Type B pancreatic cell (in vitro differentiated cells): ENCODE data around the gene COL20A1. TPM values are rescaled to one million over a fixed set of nuclear protein-coding genes. Genes with fewer than 3 reads are reported as not detected.

Experiments used
- DNase-seq: peaks from one replicate; pipeline ENCODE4 v3.0.0; 2021; ENCODE audit warnings: mixed read lengths; ENCODE audit not compliant: unreplicated experiment; ENCODE audit errors: extremely low spot score
- H3K27ac Mint-ChIP-seq: 2 replicates; pipeline ENCODE4 v1.8.0; 2021; ENCODE audit warnings: mild to moderate bottlenecking, mixed read lengths
- H3K27me3 Mint-ChIP-seq: 2 replicates; pipeline ENCODE4 v1.8.0; 2021; ENCODE audit warnings: mixed read lengths
- H3K36me3 Mint-ChIP-seq: 2 replicates; pipeline ENCODE4 v1.8.0; 2021; ENCODE audit warnings: mixed read lengths
- H3K4me1 Mint-ChIP-seq: one replicate; pipeline ENCODE4 v1.8.0; 2021; ENCODE audit warnings: mixed read lengths; ENCODE audit not compliant: unreplicated experiment
- H3K4me3 Mint-ChIP-seq: 2 replicates; pipeline ENCODE4 v1.8.0; 2021; ENCODE audit warnings: mild to moderate bottlenecking, mixed read lengths
- H3K9me3 Mint-ChIP-seq: 2 replicates; pipeline ENCODE4 v1.8.0; 2021; ENCODE audit warnings: mixed read lengths
- total RNA-seq: library from RNA; stranded (reverse); gene quantifications from 2 replicates; pipeline ENCODE4 v1.2.1, GENCODE V29; 2021; ENCODE audit warnings: low replicate concordance
- TF ChIP-seq, protein P1 (sequence below): fragments of 200-600 bp; sonication (generic); conservative IDR thresholded peaks from 2 replicates; pipeline ENCODE4 v1.5.0; 2021; ENCODE audit warnings: antibody characterized with exemption, mild to moderate bottlenecking

COL20A1 gene
- total RNA-seq, 1 donor from 2014 or later, result 0.36 TPM

DNA sequence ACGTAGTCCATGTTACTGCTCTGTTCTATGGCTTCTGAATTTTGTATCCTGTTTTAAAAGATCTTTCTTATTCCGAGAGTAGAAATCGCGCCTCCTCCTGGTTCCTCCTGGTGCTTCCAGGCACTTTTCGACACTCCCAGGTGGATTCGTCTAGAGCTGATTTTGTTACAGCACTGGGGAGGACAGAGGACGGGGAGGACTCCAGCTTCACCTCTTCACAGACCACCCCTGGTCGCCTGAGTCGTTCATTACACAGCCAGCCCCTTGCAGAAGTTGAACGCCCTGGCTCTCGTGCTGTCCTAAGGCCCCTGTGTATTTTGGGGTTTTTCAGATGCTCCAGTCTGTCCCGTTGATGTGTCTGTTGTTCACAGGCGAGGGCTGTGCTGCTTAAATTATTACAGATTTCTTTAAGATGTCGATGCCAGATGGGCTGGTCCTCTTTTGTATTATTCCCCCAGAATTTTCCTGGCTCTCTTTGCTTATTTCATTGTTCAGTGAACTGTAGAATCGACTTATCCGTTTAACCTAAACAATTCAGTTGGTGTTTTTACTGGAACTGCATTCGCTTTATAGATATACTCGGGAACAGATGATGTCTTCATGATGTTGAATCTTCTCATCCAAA, 30.5 kb downstream of the COL20A1 start:
- Mint-ChIP-seq H3K27ac (no peak overlapping the region), H3K9me3 (no peaks in the 10 kb centered on the region), H3K4me1 (peaks cover 9% of the 10 kb centered on the region), H3K4me3 (no peak overlapping the region), H3K27me3 (peaks cover 7% of the 10 kb centered on the region), H3K36me3 (no peaks in the 10 kb centered on the region)
- TF ChIP-seq, protein P1, sequence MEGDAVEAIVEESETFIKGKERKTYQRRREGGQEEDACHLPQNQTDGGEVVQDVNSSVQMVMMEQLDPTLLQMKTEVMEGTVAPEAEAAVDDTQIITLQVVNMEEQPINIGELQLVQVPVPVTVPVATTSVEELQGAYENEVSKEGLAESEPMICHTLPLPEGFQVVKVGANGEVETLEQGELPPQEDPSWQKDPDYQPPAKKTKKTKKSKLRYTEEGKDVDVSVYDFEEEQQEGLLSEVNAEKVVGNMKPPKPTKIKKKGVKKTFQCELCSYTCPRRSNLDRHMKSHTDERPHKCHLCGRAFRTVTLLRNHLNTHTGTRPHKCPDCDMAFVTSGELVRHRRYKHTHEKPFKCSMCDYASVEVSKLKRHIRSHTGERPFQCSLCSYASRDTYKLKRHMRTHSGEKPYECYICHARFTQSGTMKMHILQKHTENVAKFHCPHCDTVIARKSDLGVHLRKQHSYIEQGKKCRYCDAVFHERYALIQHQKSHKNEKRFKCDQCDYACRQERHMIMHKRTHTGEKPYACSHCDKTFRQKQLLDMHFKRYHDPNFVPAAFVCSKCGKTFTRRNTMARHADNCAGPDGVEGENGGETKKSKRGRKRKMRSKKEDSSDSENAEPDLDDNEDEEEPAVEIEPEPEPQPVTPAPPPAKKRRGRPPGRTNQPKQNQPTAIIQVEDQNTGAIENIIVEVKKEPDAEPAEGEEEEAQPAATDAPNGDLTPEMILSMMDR, result no peak
- no peak for DNase-seq

DNA sequence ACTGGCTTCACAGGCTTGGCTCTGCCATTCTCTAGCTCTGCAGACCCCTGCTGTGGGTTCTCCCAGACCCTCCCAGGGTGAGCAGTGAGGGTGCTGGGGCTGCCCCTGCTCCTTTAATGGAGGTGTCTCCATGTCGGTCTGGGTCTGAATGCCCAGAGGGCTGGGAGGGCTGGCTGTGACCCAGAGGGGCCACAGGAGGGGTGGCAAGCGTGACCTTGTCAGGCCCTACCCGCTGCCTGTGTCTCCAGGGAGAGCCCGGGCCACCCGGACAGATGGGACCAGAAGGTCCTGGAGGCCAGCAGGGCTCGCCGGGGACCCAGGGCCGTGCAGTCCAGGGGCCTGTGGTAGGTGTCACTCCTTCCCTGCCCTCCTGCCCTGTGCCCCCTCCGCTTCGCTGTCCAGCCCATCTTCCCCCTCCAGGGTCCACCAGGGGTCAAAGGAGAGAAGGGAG, 32.1 kb downstream of the COL20A1 start:
- H3K36me3 Mint-ChIP-seq, result no peaks in the 10 kb centered on the region
- no peak overlapping the region for H3K4me3 Mint-ChIP-seq
- no peak overlapping the region for H3K27ac Mint-ChIP-seq
- no peak for DNase-seq
- peaks cover 9% of the 10 kb centered on the region for H3K4me1 Mint-ChIP-seq
- H3K27me3 Mint-ChIP-seq, result peaks cover 7% of the 10 kb centered on the region
- TF ChIP-seq, protein P1, result no peak
- no peaks in the 10 kb centered on the region for H3K9me3 Mint-ChIP-seq

DNA sequence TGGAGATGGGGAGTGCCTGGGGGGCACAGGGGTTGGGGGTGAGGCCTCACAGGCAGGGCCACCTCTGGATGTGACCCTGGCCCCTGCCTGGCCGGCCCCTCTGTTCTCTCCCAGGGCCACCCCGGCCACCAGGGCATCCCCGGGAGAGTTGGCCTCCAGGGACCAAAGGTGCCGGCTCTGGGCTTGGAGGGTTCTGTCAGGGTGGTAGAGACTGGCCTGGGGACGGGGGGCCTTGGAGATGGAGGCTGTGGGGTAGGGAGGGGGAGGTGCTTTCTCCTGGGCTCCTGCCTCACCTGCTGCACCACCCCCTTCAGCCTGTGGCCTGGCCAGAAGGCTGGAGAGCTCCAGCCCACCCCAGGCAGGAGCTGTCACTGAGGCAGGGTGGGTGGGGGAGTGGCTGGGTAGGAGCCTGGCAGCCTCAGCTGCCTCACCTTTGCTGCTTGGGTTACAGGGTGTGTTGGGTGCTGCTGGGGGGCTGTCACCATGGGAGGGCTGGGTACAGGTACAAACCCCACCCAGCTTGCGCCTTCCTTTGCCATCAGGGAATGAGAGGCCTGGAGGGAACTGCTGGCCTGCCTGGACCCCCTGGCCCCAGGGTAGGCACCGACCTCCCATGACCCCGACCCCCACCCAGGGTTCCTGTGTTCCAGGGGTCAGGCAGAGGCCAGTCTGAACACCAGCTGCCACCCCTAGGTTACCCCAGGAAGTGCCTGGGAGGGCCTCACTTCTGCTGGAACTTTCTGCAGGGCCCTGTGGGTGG, 32.7 kb downstream of the COL20A1 start:
- H3K36me3 Mint-ChIP-seq, result no peaks in the 10 kb centered on the region
- TF ChIP-seq, protein P1, result no peak
- no peak overlapping the region for H3K27ac Mint-ChIP-seq
- peaks cover 7% of the 10 kb centered on the region for H3K27me3 Mint-ChIP-seq
- peaks cover 9% of the 10 kb centered on the region for H3K4me1 Mint-ChIP-seq
- H3K9me3 Mint-ChIP-seq, result no peaks in the 10 kb centered on the region
- H3K4me3 Mint-ChIP-seq, result no peak overlapping the region
- no peak for DNase-seq

DNA sequence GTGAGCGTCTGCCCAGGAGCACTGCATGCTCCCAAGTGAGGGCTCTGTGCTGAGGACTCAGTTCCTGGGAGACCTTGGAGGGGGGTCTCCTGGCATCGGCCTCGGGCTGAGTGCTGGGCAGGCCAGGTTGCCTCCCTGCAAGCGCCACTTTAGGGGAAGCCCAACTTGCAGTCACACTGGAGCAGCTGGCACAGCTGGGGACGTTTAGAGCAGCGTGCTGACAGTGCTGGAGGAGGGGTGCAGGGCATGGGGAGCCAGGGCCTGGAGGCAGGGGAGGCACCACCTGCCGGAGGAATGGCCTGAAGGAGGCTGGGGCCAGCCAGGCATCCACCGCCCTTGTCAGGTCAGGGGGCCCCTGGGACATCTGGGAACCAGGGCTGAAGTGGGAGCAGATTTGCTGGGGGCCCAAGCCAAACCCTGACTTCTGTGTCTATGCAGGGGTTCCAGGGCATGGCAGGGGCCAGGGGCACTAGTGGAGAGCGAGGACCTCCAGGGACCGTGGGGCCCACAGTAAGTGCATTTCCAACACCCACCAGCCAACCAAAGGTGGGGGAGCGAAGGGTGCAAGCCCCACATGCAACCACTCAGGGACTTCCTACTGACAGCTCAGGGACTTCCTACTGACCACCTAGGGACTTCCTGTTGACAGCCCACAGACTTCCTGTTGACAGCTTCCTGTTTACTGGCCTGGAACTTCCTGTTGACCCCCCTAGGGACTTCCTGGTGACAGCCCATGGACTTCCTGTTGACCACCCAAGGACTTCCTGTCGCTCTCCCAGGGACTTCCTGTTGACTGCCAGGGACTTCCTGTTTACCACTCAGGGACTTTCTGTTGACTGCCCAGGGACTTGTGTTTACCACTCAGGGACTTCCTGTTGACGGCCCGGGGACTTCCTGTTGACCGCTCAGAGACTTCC, 33.6 kb downstream of the COL20A1 start:
- DNase-seq, result no peak
- H3K4me1 Mint-ChIP-seq, result peaks cover 11% of the 10 kb centered on the region
- H3K4me3 Mint-ChIP-seq, result no peak overlapping the region
- TF ChIP-seq, protein P1, result no peak
- H3K27ac Mint-ChIP-seq, result no peak overlapping the region
- peaks cover 2% of the 10 kb centered on the region for H3K9me3 Mint-ChIP-seq
- H3K27me3 Mint-ChIP-seq, result peaks cover 7% of the 10 kb centered on the region
- H3K36me3 Mint-ChIP-seq, result peaks cover 2% of the 10 kb centered on the region

DNA sequence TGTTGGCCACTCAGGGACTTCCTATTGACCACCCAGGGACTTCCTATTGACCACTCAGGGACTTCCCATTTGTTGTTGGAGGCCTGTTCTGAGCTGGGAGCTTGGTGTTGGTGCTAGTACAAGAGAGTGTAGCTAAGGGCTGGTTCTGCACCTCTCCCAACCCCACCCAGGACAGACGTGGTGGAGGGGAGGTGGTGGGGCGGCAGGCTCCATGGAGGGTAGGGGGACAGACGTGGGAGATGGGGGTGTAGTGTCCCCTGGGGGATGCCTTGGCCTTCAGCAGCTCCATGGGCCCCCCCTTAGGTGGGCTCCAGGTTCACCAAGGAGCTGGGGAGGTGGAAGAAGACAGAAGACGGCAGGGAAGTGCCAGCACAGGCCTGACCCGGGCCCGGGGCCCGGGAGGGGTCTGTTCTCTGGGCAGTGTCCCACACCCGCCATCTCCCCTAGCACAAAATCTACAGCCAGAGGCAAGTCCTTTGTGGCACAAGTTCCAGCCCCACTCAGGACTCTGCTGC, 34.3 kb downstream of the COL20A1 start:
- Mint-ChIP-seq H3K36me3 (peaks cover 4% of the 10 kb centered on the region), H3K27me3 (peaks cover 7% of the 10 kb centered on the region), H3K4me1 (peaks cover 14% of the 10 kb centered on the region), H3K27ac (no peak overlapping the region), H3K4me3 (no peak overlapping the region), H3K9me3 (peaks cover 7% of the 10 kb centered on the region)
- TF ChIP-seq, protein P1, result no peak
- no peak for DNase-seq
